WERI-Rb-1 (cell line): Measurements from ENCODE around the gene ADAMTSL2.

Experiments
- DNase-seq: peaks from one replicate; pipeline ENCODE4 v3.0.0-alpha.2; 2020
- H3K27ac ChIP-seq: fragments of 250-450 bp; sonication (Bioruptor Pico); 2 replicates; pipeline ENCODE4 v1.5.1; 2020; ENCODE audit warnings: mild to moderate bottlenecking, moderate library complexity
- H3K27me3 ChIP-seq: fragments of 250-450 bp; sonication (Bioruptor Pico); 2 replicates; pipeline ENCODE4 v1.5.1; 2021; ENCODE audit warnings: mild to moderate bottlenecking, low read depth, moderate library complexity; ENCODE audit not compliant: insufficient read depth, severe bottlenecking
- H3K36me3 ChIP-seq: fragments of 250-450 bp; sonication (Bioruptor Pico); 2 replicates; pipeline ENCODE4 v1.5.1; 2020; ENCODE audit warnings: mild to moderate bottlenecking, moderate library complexity
- H3K4me3 ChIP-seq: 2 replicates; pipeline ENCODE4 v1.5.1; 2011; ENCODE audit warnings: low read depth, mild to moderate bottlenecking, control low read depth, low read length
- H3K9me3 ChIP-seq: fragments of 250-450 bp; sonication (Bioruptor Pico); 2 replicates; pipeline ENCODE4 v1.5.1; 2021; ENCODE audit warnings: mild to moderate bottlenecking, moderate library complexity; ENCODE audit not compliant: severe bottlenecking
- CTCF ChIP-seq: IDR thresholded peaks from 2 replicates; pipeline ENCODE4 v1.5.1; 2011; ENCODE audit warnings: low read depth, mild to moderate bottlenecking, control low read depth, inconsistent platforms, low read length

The ADAMTSL2 gene

GRCh38 chr9:133531293-133531692, 3.2 kb upstream of the ADAMTSL2 start:
- no peaks in the 10 kb centered on the region for H3K9me3 ChIP-seq
- TF ChIP-seq CTCF: no peak
- no peak overlapping the region for H3K4me3 ChIP-seq
- peak overlapping the region; percentile 84 for H3K27ac ChIP-seq
- H3K27me3 ChIP-seq: no peaks in the 10 kb centered on the region
- no peak for DNase-seq
- H3K36me3 ChIP-seq: no peaks in the 10 kb centered on the region

- Histone ChIP-seq H3K36me3 (no peaks in the 10 kb centered on the region), H3K27me3 (no peaks in the 10 kb centered on the region), H3K4me3 (peak overlapping the region; percentile 9), H3K9me3 (no peaks in the 10 kb centered on the region), H3K27ac (peak overlapping the region; percentile 84)
- peak; percentile 85 for TF ChIP-seq CTCF
- peak; percentile 96 for DNase-seq
Observed at GRCh38 chr9:133532937-133533668, 1.4 kb upstream of the ADAMTSL2 start.

- H3K4me3 ChIP-seq: no peak overlapping the region
- H3K9me3 ChIP-seq: no peaks in the 10 kb centered on the region
- H3K27ac ChIP-seq: peak overlapping the region; percentile 50
- no peaks in the 10 kb centered on the region for H3K27me3 ChIP-seq
- H3K36me3 ChIP-seq: no peaks in the 10 kb centered on the region
- TF ChIP-seq CTCF: no peak
- DNase-seq: no peak
Observed at GRCh38 chr9:133533857-133534256, 647 bp upstream of the ADAMTSL2 start.

GRCh38 chr9:133535306-133535877, 888 bp downstream of the ADAMTSL2 start:
- Histone ChIP-seq H3K27me3 (no peaks in the 10 kb centered on the region), H3K27ac (no peak overlapping the region), H3K36me3 (no peaks in the 10 kb centered on the region), H3K9me3 (no peaks in the 10 kb centered on the region), H3K4me3 (no peak overlapping the region)
- no peak for TF ChIP-seq CTCF
- no peak for DNase-seq

- no peak for TF ChIP-seq CTCF
- no peaks in the 10 kb centered on the region for H3K27me3 ChIP-seq
- H3K9me3 ChIP-seq: no peaks in the 10 kb centered on the region
- H3K27ac ChIP-seq: no peak overlapping the region; the same call in 1 of the 2 replicates
- no peak overlapping the region for H3K4me3 ChIP-seq
- no peak for DNase-seq
- no peaks in the 10 kb centered on the region for H3K36me3 ChIP-seq
Observed at GRCh38 chr9:133536080-133536479, 1.6 kb downstream of the ADAMTSL2 start.
